ENCODE data around the gene PHACTR1.

Gene PHACTR1

DNA sequence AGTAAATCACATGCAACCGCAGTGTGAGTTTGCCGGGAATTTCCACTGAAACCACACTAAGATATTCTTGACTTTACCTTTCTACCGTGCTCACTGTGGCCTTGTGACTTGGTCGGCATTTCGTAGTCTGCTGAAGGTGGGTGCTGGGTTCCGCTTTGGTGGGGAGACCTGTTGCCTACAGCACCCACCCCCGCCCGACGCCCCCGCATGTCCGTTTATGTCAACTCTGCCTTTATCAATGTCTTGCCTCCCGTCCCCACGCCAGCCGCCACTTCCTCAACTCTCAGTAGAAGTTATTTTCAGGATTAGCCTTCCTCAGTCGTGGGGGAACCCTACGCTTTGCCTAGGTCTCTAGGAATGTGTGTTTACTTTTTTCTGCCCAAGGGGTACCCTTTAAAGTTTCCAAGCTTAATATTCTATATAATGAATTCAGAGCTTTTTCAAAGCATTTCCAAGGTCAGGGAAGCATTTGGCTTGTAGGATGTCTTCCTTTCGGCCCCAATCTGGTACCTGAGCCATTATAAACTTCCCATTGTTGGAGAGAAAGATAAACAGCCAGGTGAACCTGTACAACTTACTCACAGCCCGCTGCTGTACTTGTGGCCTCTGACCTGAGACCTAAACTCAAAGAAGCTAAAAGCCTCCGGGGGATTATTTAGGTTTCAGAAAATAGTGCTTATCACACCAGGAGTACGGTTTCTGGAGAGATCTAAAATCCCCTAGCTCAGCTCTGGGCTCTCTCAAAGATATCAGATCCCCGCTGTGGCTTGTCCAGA, 557.6 kb downstream of the PHACTR1 start:
- TF ChIP-seq POLR2AphosphoS5 (IDR thresholded peaks at IDR 0.05; ENCODE audit: low read depth, low read length) (no peak), POLR2A (IDR thresholded peaks at IDR 0.05; ENCODE audit: low read depth, low read length) (peak; percentile 66)
- peak; percentile 39 for DNase-seq (ENCODE audit: insufficient read length)
- peak; percentile 93 for FAIRE-seq

DNA sequence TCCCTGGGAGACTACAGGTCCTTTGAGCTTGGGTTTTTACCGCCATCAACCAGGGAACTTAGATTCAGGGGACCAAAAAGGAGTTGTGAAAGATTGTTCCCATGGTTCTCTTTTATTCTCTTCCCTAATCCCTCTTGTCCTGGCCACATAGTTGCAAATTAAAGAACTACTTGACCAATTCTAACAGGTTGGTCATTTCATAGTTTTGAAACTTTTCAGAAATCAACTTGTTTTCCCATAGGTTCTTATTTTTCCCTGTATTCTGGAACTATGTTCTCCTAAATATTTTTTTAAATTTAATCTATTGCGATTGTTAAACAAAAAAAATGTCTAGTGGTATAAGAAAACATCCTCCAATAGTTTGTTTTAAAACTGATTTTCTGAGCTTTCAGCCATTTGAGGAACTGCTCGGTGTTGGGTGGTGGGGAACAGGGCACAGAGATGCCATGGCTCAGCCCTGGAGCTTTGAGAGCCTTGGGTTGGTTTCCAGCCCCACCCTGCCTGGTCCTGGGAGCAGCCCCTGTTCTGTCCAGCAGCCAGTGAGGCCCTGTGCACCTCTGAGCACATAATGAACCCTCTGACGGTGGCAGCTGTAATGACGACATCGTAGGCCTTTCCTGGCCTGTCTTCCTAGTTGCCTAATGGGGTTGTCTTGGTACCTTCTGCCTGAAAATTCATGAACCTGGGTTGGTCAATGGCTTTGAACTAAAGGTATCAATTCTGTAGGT, 558.3 kb downstream of the PHACTR1 start:
- FAIRE-seq (peak; percentile 48), DNase-seq (ENCODE audit: insufficient read length) (no peak)
- no peak for TF ChIP-seq TAF1 (IDR thresholded peaks at IDR 0.05; ENCODE audit: borderline replicate concordance, low read depth, low read length)
- TF ChIP-seq POLR2AphosphoS5 (IDR thresholded peaks at IDR 0.05; ENCODE audit: low read depth, low read length): no peak
- TF ChIP-seq POLR2A (IDR thresholded peaks at IDR 0.05; ENCODE audit: low read depth, low read length): no peak

DNA sequence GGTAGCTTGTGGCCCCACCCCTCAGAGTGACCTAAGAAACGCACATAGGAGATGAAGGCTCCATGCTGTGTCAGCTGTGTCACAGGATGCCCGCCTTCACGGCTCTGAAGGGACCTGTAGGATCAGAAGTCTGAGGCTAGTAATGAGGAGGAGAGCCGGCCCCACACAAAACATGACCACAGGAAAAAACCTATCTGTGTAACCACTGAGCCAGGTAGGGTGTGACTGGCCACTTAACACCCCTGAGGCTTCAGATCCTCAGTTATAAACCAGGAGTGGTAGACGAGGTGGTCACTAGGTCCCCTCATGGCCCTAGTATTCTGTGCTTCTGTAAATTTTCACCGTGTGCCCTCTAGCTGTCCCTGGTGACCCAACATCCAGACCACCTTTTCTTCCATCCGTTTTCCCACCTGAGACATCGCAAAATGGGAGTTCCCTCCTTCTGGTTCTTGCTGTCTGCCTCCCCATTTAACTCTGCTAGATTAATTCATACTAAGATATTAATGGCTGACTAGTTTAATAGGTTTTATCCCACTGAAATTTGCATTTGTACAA, 558.9 kb downstream of the PHACTR1 start:
- peak; percentile 17 for FAIRE-seq
- DNase-seq (ENCODE audit: insufficient read length): no peak
- TF ChIP-seq TAF1 (IDR thresholded peaks at IDR 0.05; ENCODE audit: borderline replicate concordance, low read depth, low read length): no peak

DNA sequence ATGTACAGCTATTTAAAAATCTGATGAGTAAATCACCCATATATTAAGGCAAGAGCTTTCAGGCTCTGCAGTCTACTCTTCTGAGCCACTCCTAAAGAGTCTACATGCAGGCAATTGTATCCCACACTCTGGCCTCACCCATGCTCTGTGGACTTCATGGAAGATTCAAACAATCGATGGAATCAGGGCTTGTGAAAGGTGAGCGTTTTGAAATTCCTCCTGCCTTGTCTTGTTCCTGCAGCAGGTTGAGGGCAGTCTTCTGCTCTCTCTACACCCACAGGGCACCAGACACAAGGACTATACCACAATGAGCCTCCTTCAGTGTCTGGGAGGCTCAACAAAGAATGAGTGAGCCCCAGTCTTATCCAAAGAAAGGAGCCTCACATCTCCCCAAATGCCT, 560.7 kb downstream of the PHACTR1 start:
- TF ChIP-seq POLR2A (IDR thresholded peaks at IDR 0.05; ENCODE audit: low read depth, low read length) (no peak), POLR2AphosphoS5 (IDR thresholded peaks at IDR 0.05; ENCODE audit: low read depth, low read length) (no peak), TAF1 (IDR thresholded peaks at IDR 0.05; ENCODE audit: borderline replicate concordance, low read depth, low read length) (no peak)
- FAIRE-seq (no peak), DNase-seq (ENCODE audit: insufficient read length) (no peak)

DNA sequence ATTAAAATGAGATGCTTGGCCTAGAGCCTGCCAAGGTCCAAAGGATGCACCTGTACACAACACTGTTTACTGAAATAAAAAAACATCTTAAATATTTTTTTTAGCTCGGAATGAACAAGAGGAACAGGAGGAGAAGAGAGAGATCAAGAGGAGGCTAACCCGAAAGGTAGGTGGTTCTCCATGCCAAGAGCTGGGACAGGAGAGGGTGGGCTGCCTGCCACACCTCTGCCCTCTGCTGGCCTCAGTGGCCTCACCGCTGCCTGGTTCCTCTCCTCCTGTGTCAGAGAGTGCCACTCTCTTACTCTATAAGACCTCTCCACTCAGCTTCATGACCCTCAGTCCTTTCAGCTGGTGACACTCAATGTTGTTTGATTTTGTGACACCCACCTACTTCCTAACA, 561.6 kb downstream of the PHACTR1 start:
- FAIRE-seq (no peak), DNase-seq (ENCODE audit: insufficient read length) (no peak)
- TF ChIP-seq POLR2AphosphoS5 (IDR thresholded peaks at IDR 0.05; ENCODE audit: low read depth, low read length): no peak
- TF ChIP-seq POLR2A (IDR thresholded peaks at IDR 0.05; ENCODE audit: low read depth, low read length): no peak
- no peak for TF ChIP-seq TAF1 (IDR thresholded peaks at IDR 0.05; ENCODE audit: borderline replicate concordance, low read depth, low read length)

DNA sequence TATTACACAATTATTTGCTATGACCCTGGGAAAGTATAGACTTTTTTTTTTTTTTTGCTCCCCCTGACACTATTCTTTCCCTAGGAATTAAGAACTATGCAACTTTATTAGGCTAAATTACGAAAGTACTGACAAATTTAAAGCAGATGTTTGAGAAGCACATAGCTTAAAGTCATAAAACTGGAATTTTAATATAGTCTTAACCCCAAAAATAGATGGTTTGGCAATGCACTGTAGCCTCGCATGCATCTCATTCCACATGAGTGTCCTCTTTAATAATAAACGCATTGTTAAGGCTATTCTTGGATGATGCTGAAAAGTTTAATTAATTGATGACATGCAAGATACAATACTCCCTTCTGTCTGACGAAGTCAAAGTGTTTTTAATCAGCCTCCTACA, 562.4 kb downstream of the PHACTR1 start:
- DNase-seq (ENCODE audit: insufficient read length): no peak
- FAIRE-seq: no peak
- TF ChIP-seq POLR2AphosphoS5 (IDR thresholded peaks at IDR 0.05; ENCODE audit: low read depth, low read length) (no peak), TAF1 (IDR thresholded peaks at IDR 0.05; ENCODE audit: borderline replicate concordance, low read depth, low read length) (no peak), POLR2A (IDR thresholded peaks at IDR 0.05; ENCODE audit: low read depth, low read length) (no peak)

DNA sequence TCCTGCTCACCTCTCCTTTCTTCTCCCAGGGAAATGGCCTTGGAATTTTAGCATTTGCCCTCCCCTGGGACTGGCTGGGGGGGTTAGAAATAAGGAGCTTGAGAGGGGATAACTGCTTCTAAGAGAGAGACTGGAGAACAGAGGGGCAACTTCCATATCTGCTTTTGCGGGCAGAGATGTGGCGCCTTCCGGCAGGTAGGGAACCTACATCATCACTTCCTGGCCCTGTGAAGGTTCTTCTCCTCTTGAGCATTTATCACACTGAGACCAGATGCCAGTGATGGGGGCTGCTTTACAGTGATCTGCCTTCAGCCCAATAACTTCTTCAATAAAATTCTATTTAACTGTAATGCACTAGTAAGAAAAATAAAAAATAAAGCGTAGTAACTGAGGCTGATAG, 563.7 kb downstream of the PHACTR1 start:
- no peak for TF ChIP-seq POLR2A (IDR thresholded peaks at IDR 0.05; ENCODE audit: low read depth, low read length)
- no peak for TF ChIP-seq TAF1 (IDR thresholded peaks at IDR 0.05; ENCODE audit: borderline replicate concordance, low read depth, low read length)
- TF ChIP-seq POLR2AphosphoS5 (IDR thresholded peaks at IDR 0.05; ENCODE audit: low read depth, low read length): no peak
- DNase-seq (ENCODE audit: insufficient read length) (no peak), FAIRE-seq (no peak)

DNA sequence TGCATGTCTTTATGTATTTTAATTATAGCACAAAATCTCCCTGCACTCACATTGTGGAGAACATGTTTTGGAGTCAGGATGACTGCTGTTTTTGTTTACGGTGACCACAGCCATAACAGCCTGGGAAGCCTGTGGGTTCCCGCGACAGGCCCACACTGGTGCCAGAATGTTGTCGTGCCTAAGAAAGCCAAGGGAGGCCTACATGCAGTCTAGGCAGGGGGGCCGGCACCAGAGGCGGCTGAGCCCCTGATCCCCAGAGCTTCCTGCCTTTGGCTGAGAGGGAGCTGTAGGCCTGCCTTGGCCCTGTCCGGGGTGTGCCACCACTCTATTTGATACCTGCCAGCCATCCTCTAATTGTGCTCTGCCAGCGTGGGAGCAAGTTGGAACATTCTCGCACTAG, 565.1 kb downstream of the PHACTR1 start:
- DNase-seq (ENCODE audit: insufficient read length): no peak
- FAIRE-seq: no peak
- no peak; the same call in 1 of the 2 replicates for TF ChIP-seq POLR2AphosphoS5 (IDR thresholded peaks at IDR 0.05; ENCODE audit: low read depth, low read length)
- no peak for TF ChIP-seq TAF1 (IDR thresholded peaks at IDR 0.05; ENCODE audit: borderline replicate concordance, low read depth, low read length)
- TF ChIP-seq POLR2A (IDR thresholded peaks at IDR 0.05; ENCODE audit: low read depth, low read length): no peak

DNA sequence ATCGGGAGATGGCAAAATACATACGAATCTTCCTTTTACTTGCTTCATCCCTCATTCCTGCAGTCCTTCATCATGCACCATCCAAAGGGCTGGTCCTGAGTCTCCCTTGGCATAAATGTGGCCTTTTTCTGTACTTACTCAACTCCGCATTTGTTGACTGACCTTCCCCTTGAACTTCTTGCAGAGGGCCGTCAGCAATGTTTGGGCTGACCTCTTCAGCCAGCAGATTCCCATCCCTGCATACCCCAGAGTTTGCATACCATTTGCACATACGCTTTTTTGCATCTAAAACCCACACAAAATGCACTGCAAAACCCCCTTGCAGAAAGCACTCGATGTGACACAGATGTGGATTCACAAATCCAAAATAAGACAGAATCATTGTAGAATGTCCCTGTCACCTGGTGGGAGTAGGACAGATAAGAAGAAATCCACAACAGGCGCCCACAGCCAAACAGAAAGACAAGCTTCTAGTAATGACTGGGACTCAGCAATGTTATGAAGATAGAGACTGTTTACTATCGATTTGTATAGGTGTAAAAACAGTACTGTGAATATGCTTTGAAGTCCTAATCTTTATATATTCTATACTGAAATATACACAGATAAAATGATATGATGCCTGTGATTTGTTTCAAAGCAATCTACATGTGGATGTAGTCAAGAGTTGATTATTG, 566.0 kb downstream of the PHACTR1 start:
- DNase-seq (ENCODE audit: insufficient read length) (no peak), FAIRE-seq (no peak)
- TF ChIP-seq TAF1 (IDR thresholded peaks at IDR 0.05; ENCODE audit: borderline replicate concordance, low read depth, low read length) (no peak), POLR2A (IDR thresholded peaks at IDR 0.05; ENCODE audit: low read depth, low read length) (0 out of 2 replicates have a peak, but pooled peaks have one; percentile 18), POLR2AphosphoS5 (IDR thresholded peaks at IDR 0.05; ENCODE audit: low read depth, low read length) (no peak)

DNA sequence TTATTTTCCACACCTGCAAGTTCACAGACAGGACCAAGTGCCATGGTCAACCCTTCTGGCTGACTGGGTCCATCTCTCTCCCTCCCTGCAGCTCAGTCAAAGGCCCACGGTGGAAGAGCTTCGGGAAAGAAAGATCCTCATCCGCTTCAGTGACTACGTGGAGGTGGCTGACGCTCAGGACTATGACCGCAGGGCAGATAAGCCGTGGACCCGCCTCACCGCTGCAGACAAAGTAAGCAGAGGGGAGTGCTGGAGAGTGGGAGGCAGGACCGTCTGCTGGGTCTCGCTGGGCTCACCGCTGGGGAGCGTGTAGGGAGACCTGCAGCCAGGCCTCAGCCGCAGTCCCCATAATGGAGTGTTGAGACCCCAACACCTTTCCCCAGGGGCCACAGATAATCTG, 566.8 kb downstream of the PHACTR1 start:
- TF ChIP-seq POLR2AphosphoS5 (IDR thresholded peaks at IDR 0.05; ENCODE audit: low read depth, low read length): no peak
- no peak for TF ChIP-seq POLR2A (IDR thresholded peaks at IDR 0.05; ENCODE audit: low read depth, low read length)
- no peak for TF ChIP-seq TAF1 (IDR thresholded peaks at IDR 0.05; ENCODE audit: borderline replicate concordance, low read depth, low read length)
- FAIRE-seq: no peak
- DNase-seq (ENCODE audit: insufficient read length): no peak

DNA sequence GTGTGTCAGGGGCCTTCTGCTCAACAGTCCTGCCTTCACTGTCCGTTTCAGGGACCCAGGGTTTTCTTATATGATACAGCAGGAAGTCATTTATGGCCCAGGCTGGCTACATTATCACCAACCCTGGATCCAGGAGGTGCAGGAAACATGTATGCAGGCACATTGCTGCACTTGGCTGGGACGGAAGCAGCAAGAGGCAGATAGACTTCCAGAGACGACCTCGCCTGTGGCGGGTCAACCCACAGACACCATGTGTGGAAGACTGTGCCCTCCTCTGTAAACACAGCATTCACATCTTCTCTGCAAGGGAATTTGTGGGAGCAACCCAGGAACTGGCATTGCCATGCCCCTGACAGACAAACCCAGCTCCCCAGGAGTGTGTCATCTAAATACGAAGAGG, 568.1 kb downstream of the PHACTR1 start:
- TF ChIP-seq POLR2A (IDR thresholded peaks at IDR 0.05; ENCODE audit: low read depth, low read length) (no peak), TAF1 (IDR thresholded peaks at IDR 0.05; ENCODE audit: borderline replicate concordance, low read depth, low read length) (no peak)
- DNase-seq (ENCODE audit: insufficient read length) (no peak), FAIRE-seq (no peak)

Data from GM12892 (cell line).